ENCODE results near the gene ESRRG.

- TF ChIP-seq CTCF (IDR thresholded peaks at IDR 0.05) (no peak), POLR2A (IDR thresholded peaks at IDR 0.05) (no peak)
Measured at GRCh38 chr1:216461466-216461865, 261.8 kb downstream of the ESRRG start.

Measured in thyroid gland (tissue), 4 donors.